Activated CD4-positive, alpha-beta T cell treated with anti-CD3 and anti-CD28 coated beads for 4 hours (primary cell): Measurements from ENCODE around the gene STYXL1.

Experiments
- DNase-seq, 2 donors: peaks; one replicate each; pipeline ENCODE4 v3.0.0-alpha.2; 2020

The STYXL1 gene

GRCh38 chr7:75971961-75972763 is 75.6 kb downstream of the STYXL1 start:
- no peak for DNase-seq

- no peak for DNase-seq
Observed at GRCh38 chr7:75971309-75971960, 76.4 kb downstream of the STYXL1 start.

- DNase-seq = no peak
Observed at GRCh38 chr7:75969704-75970498, 77.9 kb downstream of the STYXL1 start.

- DNase-seq = no peak
Observed at GRCh38 chr7:75969182-75969581, 78.6 kb downstream of the STYXL1 start.

GRCh38 chr7:75968561-75969001 is 79.2 kb downstream of the STYXL1 start:
- DNase-seq = no peak

GRCh38 chr7:75968012-75968411 is 79.8 kb downstream of the STYXL1 start:
- no peak for DNase-seq

- DNase-seq = no peak
Observed at GRCh38 chr7:75967487-75967997, 80.3 kb downstream of the STYXL1 start.

GRCh38 chr7:75967055-75967454 is 80.7 kb downstream of the STYXL1 start:
- DNase-seq = no peak

- no peak for DNase-seq
Observed at GRCh38 chr7:75966190-75966961, 81.4 kb downstream of the STYXL1 start.

- no peak for DNase-seq
Observed at GRCh38 chr7:75965617-75966016, 82.2 kb downstream of the STYXL1 start.

- DNase-seq = no peak
Observed at GRCh38 chr7:75963381-75963995, 84.3 kb downstream of the STYXL1 start.

- DNase-seq = no peak
Observed at GRCh38 chr7:75962607-75963380, 85.0 kb downstream of the STYXL1 start.

- no peak for DNase-seq
Observed at GRCh38 chr7:75961218-75961617, 86.6 kb downstream of the STYXL1 start.

GRCh38 chr7:75960372-75960771 is 87.4 kb downstream of the STYXL1 start:
- no peak for DNase-seq

- DNase-seq = no peak
Observed at GRCh38 chr7:75958802-75959543, 88.8 kb downstream of the STYXL1 start.

- no peak for DNase-seq
Observed at GRCh38 chr7:75957021-75957736, 90.6 kb downstream of the STYXL1 start.

GRCh38 chr7:75955331-75955955 is 92.4 kb downstream of the STYXL1 start:
- no peak for DNase-seq

- DNase-seq = no peak
Observed at GRCh38 chr7:75953931-75954330, 93.9 kb downstream of the STYXL1 start.

GRCh38 chr7:75953431-75953830 is 94.4 kb downstream of the STYXL1 start:
- DNase-seq = no peak
